Measurements from ENCODE around the gene SHB.

DNA sequence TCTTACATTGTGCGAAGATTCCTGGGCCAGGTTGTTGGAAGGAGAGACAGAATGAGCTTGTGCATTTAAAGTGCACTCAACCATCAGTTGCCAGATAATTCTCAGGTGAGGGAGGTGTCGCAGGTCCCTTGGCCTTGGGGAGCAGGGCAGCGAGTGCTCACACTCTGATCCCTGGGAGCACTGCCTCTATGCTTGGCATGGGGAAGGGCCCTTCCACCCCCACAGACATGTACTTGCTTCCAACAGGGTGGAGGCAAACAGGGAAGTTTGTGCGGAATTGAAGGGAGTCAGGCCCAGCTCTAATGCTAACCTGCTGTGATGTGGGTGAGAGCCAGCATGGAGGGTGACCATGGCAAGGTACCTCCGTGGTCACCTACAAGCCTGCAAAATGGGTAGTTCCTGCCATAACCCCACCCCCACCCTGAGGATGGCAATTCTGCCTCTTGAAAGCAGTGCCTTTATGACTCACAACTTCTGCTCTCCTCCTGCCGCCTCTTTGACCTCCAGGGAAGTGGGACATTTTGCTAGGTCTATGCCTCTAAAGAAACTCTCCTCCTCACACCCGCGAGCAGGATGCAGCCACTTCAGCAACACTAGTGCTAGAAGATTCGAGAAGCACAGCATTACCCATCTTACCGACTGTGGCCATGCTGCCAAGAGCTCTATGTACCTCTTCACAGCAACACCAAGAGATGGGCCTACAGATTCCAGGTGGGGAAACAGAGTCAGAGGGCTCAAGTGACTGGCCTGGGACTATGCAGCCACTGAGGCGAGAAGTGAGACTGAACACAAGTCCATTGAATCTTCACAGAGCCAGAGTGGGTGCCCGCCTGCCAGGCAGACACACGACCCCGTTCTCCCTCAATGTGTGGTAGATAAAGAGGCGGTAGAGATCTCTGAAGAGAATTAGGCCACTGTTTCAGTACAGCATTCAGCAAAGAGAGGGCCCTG is 143.0 kb downstream of the SHB start:
- TF ChIP-seq CTCF (IDR thresholded peaks at IDR 0.05) (no peak), POLR2A (IDR thresholded peaks at IDR 0.05) (no peak), EP300 (IDR thresholded peaks at IDR 0.05) (no peak), POLR2AphosphoS5 (IDR thresholded peaks at IDR 0.05) (no peak)
